HG03139 (cell line): ENCODE data around the gene CHAF1A.

Experiments
- ATAC-seq: cut with Tn5 transposase; IDR thresholded peaks from one replicate; pipeline ENCODE4 v1.9.1; 2021; ENCODE audit not compliant: unreplicated experiment

CHAF1A gene

GRCh38 chr19:4432918-4433506 is 30.6 kb downstream of the CHAF1A start:
- ATAC-seq = no peak

- no peak for ATAC-seq
Measured at GRCh38 chr19:4434391-4434790, 32.0 kb downstream of the CHAF1A start.

GRCh38 chr19:4436231-4436630 is 33.8 kb downstream of the CHAF1A start:
- no peak for ATAC-seq

- ATAC-seq = no peak
Measured at GRCh38 chr19:4437103-4437502, 34.7 kb downstream of the CHAF1A start.

GRCh38 chr19:4439243-4439642 is 36.8 kb downstream of the CHAF1A start:
- no peak for ATAC-seq

GRCh38 chr19:4441994-4442818 is 39.8 kb downstream of the CHAF1A start:
- no peak for ATAC-seq

- ATAC-seq = no peak
Measured at GRCh38 chr19:4442819-4443146, 40.3 kb downstream of the CHAF1A start.

- ATAC-seq = no peak
Measured at GRCh38 chr19:4443188-4443587, 40.7 kb downstream of the CHAF1A start.

GRCh38 chr19:4443966-4444764 is 41.7 kb downstream of the CHAF1A start:
- no peak for ATAC-seq

GRCh38 chr19:4444765-4445741 is 42.6 kb downstream of the CHAF1A start:
- ATAC-seq = no peak

GRCh38 chr19:4445963-4446703 is 43.7 kb downstream of the CHAF1A start:
- no peak for ATAC-seq

GRCh38 chr19:4446704-4447200 is 44.3 kb downstream of the CHAF1A start:
- no peak for ATAC-seq

- ATAC-seq = no peak
Measured at GRCh38 chr19:4447327-4448146, 45.1 kb downstream of the CHAF1A start.

GRCh38 chr19:4448147-4448985 is 45.9 kb downstream of the CHAF1A start:
- no peak for ATAC-seq

- ATAC-seq = no peak
Measured at GRCh38 chr19:4449022-4449638, 46.7 kb downstream of the CHAF1A start.

- no peak for ATAC-seq
Measured at GRCh38 chr19:4449639-4450028, 47.2 kb downstream of the CHAF1A start.

- ATAC-seq = no peak
Measured at GRCh38 chr19:4452230-4452990, 50.0 kb downstream of the CHAF1A start.
